Osteoblast (primary cell): ENCODE data around the gene NFE2L2. TPM values are rescaled to one million over a fixed set of nuclear protein-coding genes. Genes with fewer than 3 reads are reported as not detected.

Experiments
- DNase-seq: peaks from one replicate; pipeline ENCODE4 v3.0.0; 2011; ENCODE audit warnings: low spot score, mixed read lengths; ENCODE audit not compliant: insufficient read length; ENCODE audit errors: missing footprints
- H2AFZ ChIP-seq: 2 replicates; pipeline ENCODE4 v1.6.0; 2011; ENCODE audit warnings: mild to moderate bottlenecking, low read length
- H3K27ac ChIP-seq: 2 replicates; pipeline ENCODE4 v1.5.1; 2011; ENCODE audit warnings: mild to moderate bottlenecking, low read depth, low read length, moderate library complexity
- H3K27me3 ChIP-seq: 2 replicates; pipeline ENCODE4 v1.6.0; 2012; ENCODE audit warnings: mild to moderate bottlenecking, control low read depth, inconsistent platforms, low read length, moderate library complexity; ENCODE audit not compliant: insufficient read depth
- H3K36me3 ChIP-seq: 2 replicates; pipeline ENCODE4 v1.5.1; 2011; ENCODE audit warnings: mild to moderate bottlenecking, low read length, control low read depth, moderate library complexity; ENCODE audit not compliant: insufficient read depth
- H3K4me1 ChIP-seq: 2 replicates; pipeline ENCODE4 v1.5.1; 2011; ENCODE audit warnings: mild to moderate bottlenecking, low read length, control low read depth, moderate library complexity; ENCODE audit not compliant: insufficient read depth
- H3K4me2 ChIP-seq: 2 replicates; pipeline ENCODE4 v1.6.0; 2011; ENCODE audit warnings: mild to moderate bottlenecking, low read length; ENCODE audit not compliant: insufficient read depth
- H3K4me3 ChIP-seq: fragments of 200-600 bp; sonication (generic); 3 replicates; pipeline ENCODE4 v1.5.1; 2012; ENCODE audit warnings: mild to moderate bottlenecking, low read length, inconsistent platforms; ENCODE audit not compliant: insufficient read depth
- H3K79me2 ChIP-seq: 2 replicates; pipeline ENCODE4 v1.6.0; 2012; ENCODE audit warnings: mild to moderate bottlenecking, low read length, control low read depth, inconsistent platforms; ENCODE audit not compliant: insufficient read depth
- H3K9me3 ChIP-seq: 2 replicates; pipeline ENCODE4 v1.5.1; 2011; ENCODE audit warnings: low read depth, low read length, control low read depth
- H4K20me1 ChIP-seq: 2 replicates; pipeline ENCODE4 v1.6.0; 2012; ENCODE audit warnings: mild to moderate bottlenecking, low read length, control low read depth; ENCODE audit not compliant: insufficient read depth
- total RNA-seq: library from RNA; depleted of rRNA; stranded (reverse); fragments of >200 nt; gene quantifications from 2 replicates; pipeline ENCODE4 v1.2.3, GENCODE V29; 2012
- TF ChIP-seq, protein P1 (sequence below): IDR thresholded peaks from 2 replicates; pipeline ENCODE4 v1.5.1; 2011; ENCODE audit warnings: mild to moderate bottlenecking, low read depth, low read length, moderate library complexity; ENCODE audit errors: extremely low read depth

Gene NFE2L2
- total RNA-seq, 1 donor: 91.9 TPM

DNA sequence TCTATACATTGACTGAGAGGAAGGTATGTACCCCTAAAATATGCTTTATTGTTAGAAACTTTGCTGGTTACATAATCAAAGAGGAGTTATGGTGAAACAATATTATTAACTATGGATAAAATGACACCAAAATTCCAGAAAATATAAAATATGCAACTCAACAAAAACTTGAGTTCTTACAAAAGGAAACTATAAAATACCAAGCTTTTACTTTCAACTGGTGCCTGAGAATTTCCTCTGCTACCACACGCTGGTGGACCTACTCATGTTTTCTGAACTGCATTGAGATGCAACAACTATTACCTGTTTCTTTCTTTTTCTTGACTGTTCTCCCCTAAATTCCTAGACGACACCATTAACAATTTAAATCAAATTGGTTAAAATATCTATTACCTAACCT lies 8.2 kb upstream of the NFE2L2 start:
- Histone ChIP-seq H3K79me2 (no peaks in the 10 kb centered on the region), H3K9me3 (no peaks in the 10 kb centered on the region), H3K4me3 (no peak overlapping the region), H4K20me1 (no peaks in the 10 kb centered on the region), H3K4me2 (no peak overlapping the region), H3K27ac (no peak overlapping the region), H2AFZ (no peak overlapping the region), H3K27me3 (no peaks in the 10 kb centered on the region), H3K4me1 (peaks cover 38% of the 10 kb centered on the region), H3K36me3 (no peaks in the 10 kb centered on the region)
- TF ChIP-seq, protein P1, sequence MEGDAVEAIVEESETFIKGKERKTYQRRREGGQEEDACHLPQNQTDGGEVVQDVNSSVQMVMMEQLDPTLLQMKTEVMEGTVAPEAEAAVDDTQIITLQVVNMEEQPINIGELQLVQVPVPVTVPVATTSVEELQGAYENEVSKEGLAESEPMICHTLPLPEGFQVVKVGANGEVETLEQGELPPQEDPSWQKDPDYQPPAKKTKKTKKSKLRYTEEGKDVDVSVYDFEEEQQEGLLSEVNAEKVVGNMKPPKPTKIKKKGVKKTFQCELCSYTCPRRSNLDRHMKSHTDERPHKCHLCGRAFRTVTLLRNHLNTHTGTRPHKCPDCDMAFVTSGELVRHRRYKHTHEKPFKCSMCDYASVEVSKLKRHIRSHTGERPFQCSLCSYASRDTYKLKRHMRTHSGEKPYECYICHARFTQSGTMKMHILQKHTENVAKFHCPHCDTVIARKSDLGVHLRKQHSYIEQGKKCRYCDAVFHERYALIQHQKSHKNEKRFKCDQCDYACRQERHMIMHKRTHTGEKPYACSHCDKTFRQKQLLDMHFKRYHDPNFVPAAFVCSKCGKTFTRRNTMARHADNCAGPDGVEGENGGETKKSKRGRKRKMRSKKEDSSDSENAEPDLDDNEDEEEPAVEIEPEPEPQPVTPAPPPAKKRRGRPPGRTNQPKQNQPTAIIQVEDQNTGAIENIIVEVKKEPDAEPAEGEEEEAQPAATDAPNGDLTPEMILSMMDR: no peak
- no peak for DNase-seq

DNA sequence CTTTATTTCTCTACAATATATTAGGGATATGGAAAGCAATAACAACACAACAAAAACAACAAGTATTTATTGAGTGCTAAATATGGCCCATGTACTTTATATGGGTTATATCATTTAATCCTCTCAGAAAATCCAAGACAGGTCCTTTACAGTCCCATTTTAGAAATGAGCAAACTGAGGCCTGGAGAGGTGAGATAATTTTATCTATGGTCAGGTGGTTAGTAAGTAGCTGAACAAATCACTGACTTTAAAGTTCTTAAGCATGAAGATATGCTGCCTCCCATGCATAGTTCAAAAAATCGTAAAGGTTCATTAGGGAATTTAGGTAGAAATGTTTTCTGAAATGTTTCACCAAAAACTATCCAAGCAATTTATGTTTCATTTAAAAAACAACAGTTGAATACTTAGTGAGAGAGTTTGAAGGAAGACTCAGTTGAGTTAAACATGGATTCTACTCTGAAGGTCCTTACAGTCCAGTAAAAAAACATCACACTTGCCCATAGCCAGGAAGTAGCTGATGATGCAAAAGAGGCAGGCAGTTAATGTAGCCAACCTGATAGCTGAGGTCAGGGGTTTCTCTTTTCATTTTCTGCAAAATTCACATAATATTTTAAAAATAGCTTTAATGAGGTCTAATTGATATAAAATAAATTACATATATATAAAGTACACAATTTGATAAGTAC lies 7.6 kb upstream of the NFE2L2 start:
- Histone ChIP-seq H3K9me3 (no peaks in the 10 kb centered on the region), H3K36me3 (no peaks in the 10 kb centered on the region), H3K79me2 (no peaks in the 10 kb centered on the region), H3K27me3 (no peaks in the 10 kb centered on the region), H3K4me2 (no peak overlapping the region), H2AFZ (no peak overlapping the region), H3K4me1 (peaks cover 38% of the 10 kb centered on the region), H3K4me3 (no peak overlapping the region), H3K27ac (no peak overlapping the region), H4K20me1 (no peaks in the 10 kb centered on the region)
- TF ChIP-seq, protein P1: no peak
- DNase-seq: no peak

DNA sequence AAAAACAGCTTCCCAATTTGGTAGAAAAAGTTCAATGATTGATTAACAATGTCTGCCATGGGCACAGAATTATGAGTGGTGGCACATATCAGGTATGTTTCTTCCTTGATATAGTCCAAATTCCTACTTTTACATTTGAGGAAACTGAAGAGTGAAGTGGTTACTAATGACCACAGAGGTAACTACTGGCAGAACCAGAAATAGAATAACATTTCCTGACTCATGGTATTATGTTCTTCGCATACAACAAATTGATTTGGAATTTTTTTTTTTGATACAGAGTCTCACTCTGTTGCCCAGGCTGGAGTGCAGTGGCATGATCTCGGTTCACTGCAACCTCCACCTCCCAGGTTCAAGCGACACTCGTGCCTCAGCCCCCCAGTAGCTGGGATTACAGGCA lies 6.0 kb upstream of the NFE2L2 start:
- no peak overlapping the region for H3K27ac ChIP-seq
- H3K9me3 ChIP-seq: no peaks in the 10 kb centered on the region
- no peak overlapping the region for H3K4me2 ChIP-seq
- no peak overlapping the region for H2AFZ ChIP-seq
- no peaks in the 10 kb centered on the region for H3K79me2 ChIP-seq
- no peaks in the 10 kb centered on the region for H4K20me1 ChIP-seq
- H3K27me3 ChIP-seq: no peaks in the 10 kb centered on the region
- TF ChIP-seq, protein P1: no peak
- H3K4me3 ChIP-seq: no peak overlapping the region
- no peak for DNase-seq
- H3K4me1 ChIP-seq: peaks cover 42% of the 10 kb centered on the region
- H3K36me3 ChIP-seq: no peaks in the 10 kb centered on the region

DNA sequence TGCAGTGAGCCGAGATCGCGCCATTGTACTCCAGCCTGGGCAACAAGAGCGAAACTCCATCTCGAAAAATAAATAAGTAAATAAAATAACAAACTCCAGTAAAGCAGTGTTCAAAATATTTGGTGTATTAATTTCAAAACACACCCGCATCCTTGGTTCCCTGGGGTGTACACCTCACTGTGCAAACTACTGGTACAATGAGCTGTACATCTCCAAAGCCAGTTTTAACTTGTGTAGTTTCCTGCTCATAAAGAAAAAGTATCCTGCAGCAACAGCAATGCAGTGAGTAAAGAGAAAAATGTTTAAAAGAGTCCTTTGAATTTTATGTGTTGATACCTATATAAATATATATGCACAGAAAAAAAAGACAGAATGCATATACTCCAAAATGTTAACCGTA lies 4.4 kb upstream of the NFE2L2 start:
- H3K27ac ChIP-seq: no peak overlapping the region
- peaks cover 32% of the 10 kb centered on the region for H3K4me1 ChIP-seq
- TF ChIP-seq, protein P1: no peak
- H4K20me1 ChIP-seq: no peaks in the 10 kb centered on the region
- H3K9me3 ChIP-seq: no peaks in the 10 kb centered on the region
- DNase-seq: no peak
- H3K4me2 ChIP-seq: no peak overlapping the region
- H2AFZ ChIP-seq: no peak overlapping the region
- H3K79me2 ChIP-seq: peaks cover under 1% of the 10 kb centered on the region
- no peak overlapping the region for H3K4me3 ChIP-seq
- no peaks in the 10 kb centered on the region for H3K27me3 ChIP-seq
- no peaks in the 10 kb centered on the region for H3K36me3 ChIP-seq
